Stimulated activated CD4-positive, alpha-beta T cell treated with anti-CD3 and anti-CD28 coated beads, Interleukin-2, amount 100 ng/mL, for 4 hours (primary cell): ENCODE results near the gene CT45A3.
"Not testable (repeated sequence)": the region's sequence is repeated elsewhere in the genome, so short reads cannot be mapped to it uniquely, and the experiment has no call there.

Experiments
- DNase-seq: peaks from one replicate; pipeline ENCODE4 v3.0.0-alpha.2; 2020; ENCODE audit warnings: low read depth

The CT45A3 gene

GRCh38 chrX:135768091-135768490 lies at the start of gene CT45A3:
CT45A3 (minus strand) TSS chrX:135768191; CDS start chrX:135764444, 3,747 bp downstream.
- DNase-seq: not testable (repeated sequence)

- DNase-seq: not testable (repeated sequence)
These were observed 34.7 kb upstream of the CT45A3 start, which contains the start of gene CT45A6 for GRCh38 chrX:135802687-135803086. CT45A6 (minus strand) TSS chrX:135802787; CDS start chrX:135798993, 3,794 bp downstream.

GRCh38 chrX:135785403-135785802 lies 17.4 kb upstream of the CT45A3 start, which contains the start of gene CT45A5:
CT45A5 (minus strand) TSS chrX:135785503; CDS start chrX:135781729, 3,774 bp downstream.
- DNase-seq: not testable (repeated sequence)

- DNase-seq: not testable (repeated sequence)
These were observed 23.3 kb downstream of the CT45A3 start for GRCh38 chrX:135744739-135745138.

- no peak for DNase-seq
These were observed 26.7 kb downstream of the CT45A3 start for GRCh38 chrX:135741192-135741715.

- DNase-seq: no peak
These were observed 27.3 kb downstream of the CT45A3 start for GRCh38 chrX:135740681-135741149.

GRCh38 chrX:135737366-135738071 lies 30.5 kb downstream of the CT45A3 start:
- DNase-seq: no peak

- not testable (repeated sequence) for DNase-seq
These were observed 33.3 kb downstream of the CT45A3 start for GRCh38 chrX:135734666-135735065.

- DNase-seq: no peak
These were observed 54.2 kb downstream of the CT45A3 start for GRCh38 chrX:135713795-135714194.

GRCh38 chrX:135713183-135713689 lies 54.8 kb downstream of the CT45A3 start, which contains the start of gene CT45A1:
CT45A1 (plus strand) TSS chrX:135713639; CDS start chrX:135718941, 5,302 bp downstream.
- not testable (repeated sequence) for DNase-seq
